HG02840 (cell line): ENCODE results near the gene MMP17.
"Not testable (repeated sequence)": the region's sequence is repeated elsewhere in the genome, so short reads cannot be mapped to it uniquely, and the experiment has no call there.

Source experiments
- ATAC-seq: cut with Tn5 transposase; IDR thresholded peaks from one replicate; pipeline ENCODE4 v1.9.1; 2021; ENCODE audit warnings: mild to moderate bottlenecking, moderate library complexity, moderate number of reproducible peaks; ENCODE audit not compliant: unreplicated experiment, low FRiP score

MMP17 gene

DNA sequence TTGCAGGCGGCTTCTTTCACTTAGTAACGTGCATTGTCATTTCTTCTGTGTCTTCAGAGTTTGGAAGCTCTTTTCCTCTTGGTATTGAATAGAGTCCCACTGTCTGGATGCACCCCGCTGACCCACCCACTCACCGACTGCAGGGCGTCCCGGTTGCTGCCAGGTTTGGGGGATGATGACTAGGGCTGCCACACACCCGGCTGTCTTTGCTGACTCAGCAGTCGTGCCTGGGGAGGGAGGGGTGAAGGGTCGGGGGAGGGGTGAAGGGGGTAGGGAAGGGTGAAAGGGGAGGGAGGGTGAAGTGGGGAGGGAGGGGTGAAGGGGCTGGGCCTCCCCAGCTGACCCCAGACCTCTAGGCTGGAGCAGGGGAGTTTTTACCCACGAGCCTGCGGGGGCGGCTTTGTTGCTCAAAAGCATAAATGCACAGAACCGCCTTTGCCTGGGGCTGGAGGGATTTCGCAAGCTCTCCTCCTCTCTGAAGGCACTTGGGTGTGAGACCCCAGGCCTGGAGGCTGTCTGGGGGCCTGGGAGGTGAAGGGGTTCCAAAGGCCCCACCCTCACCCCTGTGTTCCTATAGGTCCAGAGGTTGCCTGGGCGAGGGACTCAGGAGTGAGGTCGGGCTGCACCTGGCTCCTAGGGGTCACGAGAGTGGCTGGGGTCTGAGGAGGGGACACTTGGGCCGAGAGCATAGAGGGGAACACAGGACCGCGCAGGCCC lies 35.0 kb downstream of the MMP17 start:
- ATAC-seq = no peak

GRCh38 chr12:131863711-131864396 lies 35.7 kb downstream of the MMP17 start:
- ATAC-seq = no peak

DNA sequence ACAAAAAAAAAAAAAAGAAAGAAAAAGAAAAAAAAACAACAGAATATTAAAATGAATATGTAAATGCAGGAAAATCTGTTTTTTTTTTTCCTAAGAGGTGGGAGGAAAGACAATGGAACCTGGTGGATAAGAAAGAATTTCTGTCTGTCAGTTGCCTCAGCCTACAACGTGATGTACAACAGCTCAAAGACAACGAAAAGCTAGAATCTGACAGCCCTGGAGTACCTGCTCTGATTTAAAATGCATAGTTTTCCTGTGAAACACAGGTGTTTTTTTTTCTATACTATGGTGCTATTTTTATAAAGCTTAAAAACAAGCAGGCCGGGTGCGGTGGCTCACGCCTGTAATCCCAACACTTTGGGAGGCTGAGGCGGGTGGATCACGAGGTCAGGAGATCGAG lies 36.3 kb downstream of the MMP17 start:
- ATAC-seq = no peak

DNA sequence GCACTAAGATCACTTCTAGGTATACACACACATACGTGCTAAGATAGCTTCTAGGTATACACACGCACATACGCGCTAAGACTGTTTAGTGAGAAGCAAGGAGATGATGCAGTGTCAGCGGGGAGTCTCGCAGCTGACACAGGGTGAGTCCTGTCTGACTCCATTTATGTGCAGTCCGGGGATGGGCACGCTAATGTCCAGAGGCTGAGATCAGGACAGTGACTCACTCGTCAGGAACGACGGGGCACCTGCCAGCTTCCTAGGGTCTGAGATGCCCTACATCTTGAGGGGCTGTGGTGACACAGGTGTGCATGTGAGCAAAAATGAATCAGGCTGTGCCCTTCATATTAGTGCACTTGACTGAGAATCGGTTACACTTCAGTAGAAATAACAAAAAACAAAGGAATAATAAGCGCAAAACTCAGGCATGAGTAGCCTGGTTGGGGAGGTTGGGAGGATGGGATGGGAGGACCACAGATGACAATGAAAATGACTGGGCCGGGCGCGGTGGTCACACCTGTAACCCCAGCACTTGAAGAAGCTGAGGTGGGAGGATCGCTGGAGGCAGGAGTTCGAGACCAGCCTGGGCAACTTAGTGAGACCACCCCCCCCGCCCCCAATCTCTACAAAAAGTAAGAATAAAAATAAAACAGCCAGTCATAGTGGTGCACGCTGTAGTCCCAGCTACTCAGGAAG lies 37.1 kb downstream of the MMP17 start:
- no peak for ATAC-seq

GRCh38 chr12:131867471-131867870 lies 39.3 kb downstream of the MMP17 start:
- ATAC-seq = no peak

DNA sequence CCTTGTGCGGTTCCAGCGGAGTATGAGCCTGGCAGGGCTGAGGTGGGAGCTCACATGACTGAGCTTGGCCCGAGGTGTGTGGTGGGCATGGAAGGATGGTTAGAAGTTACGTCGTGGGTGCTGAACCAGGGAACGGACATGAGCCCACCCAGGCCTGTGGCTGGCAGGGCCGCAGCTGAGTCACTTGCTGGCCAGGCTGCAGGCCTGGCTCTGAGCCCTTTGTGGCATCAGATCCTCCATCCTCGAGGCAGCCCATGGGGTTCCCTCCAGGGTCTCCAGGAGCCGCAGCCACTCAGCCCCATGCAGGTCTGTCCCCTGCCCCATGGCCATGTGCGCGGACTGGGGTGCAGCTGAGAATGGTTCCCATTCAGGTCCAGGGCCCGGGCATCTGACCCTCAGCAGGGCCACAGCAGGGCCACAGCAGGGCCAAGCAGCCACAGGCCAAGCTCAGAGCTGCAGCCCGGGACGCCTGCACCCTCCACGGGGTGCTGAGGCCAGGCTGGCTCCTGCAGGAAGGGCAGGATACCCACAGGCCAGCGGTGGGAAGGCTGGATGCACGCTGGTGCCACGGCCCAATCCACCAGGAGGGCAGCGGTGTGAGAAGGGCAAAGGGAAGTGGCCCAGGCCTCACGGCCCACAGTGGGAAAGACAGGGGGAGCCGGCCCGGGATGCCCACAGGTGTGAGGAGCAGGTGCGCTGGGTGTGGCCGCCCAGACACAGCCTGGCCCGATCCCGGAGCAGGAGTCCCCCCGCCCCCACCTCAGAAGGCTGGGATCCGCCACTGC lies 39.9 kb downstream of the MMP17 start:
- ATAC-seq = no peak

- ATAC-seq = no peak
Measured at GRCh38 chr12:131869871-131870418, 41.8 kb downstream of the MMP17 start.

GRCh38 chr12:131871677-131872076 lies 43.5 kb downstream of the MMP17 start:
- no peak for ATAC-seq

DNA sequence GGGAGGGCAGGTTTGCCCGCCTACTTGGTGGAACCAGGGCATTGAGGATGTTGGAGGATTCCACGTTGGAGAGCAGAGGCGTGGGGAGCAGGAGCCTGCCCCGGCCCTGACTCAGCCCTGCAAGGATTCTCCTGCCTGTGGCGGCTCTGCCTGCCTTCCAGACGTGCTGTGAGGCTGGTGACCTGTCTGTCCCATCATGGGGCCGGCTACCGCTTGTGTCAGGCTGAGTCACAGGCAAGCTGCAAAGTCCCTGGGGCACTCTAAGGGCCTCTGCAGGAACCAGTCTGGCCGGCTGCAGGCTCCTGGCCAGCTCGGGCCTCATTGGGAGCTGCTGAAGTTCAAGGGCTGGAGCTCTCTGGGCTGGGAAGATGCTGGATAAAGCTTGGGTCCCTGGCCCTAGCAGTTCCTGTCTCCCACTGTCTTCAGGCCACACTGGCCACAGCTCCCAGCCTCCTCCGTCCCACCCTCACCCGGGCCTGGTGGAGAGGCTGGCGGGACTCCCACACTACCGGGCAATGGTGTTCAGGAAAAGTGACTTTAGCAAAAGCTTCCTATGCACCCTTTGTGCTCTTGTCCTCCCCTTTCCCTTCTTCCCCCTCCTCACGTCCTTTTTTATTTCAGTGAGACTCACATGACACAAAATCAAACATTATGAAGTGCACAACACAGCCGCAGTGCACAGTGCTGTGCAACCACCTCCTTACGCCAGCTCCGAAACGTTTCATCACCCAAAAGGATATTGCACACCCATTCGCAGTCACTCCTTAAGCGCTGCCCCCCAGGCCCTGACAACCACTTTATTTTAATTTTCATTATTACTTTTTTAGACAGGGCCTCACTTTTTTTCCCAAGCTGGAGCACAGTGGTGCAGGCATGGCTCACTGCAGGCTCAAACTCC lies 44.2 kb downstream of the MMP17 start:
- no peak for ATAC-seq

GRCh38 chr12:131873293-131873692 lies 45.1 kb downstream of the MMP17 start:
- ATAC-seq = no peak

DNA sequence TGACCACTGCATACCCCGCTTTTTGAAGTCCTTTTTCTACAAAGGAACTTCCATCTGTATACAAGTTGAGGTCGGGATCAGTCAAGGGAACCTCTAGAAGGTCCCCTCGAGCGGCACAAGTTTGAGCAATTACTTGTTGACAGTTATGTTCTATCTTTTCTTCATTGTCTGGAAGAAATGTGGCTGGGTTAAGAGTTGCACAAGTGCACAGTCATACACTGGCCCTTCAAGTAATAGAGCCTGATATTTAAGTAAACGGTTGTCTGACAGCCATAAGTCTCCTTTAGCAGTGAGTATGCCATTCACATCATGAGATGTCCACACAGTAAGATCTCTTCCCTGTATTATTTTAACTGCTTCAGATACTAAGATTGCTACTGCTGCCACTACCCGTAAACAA lies 46.8 kb downstream of the MMP17 start:
- not testable (repeated sequence) for ATAC-seq

DNA sequence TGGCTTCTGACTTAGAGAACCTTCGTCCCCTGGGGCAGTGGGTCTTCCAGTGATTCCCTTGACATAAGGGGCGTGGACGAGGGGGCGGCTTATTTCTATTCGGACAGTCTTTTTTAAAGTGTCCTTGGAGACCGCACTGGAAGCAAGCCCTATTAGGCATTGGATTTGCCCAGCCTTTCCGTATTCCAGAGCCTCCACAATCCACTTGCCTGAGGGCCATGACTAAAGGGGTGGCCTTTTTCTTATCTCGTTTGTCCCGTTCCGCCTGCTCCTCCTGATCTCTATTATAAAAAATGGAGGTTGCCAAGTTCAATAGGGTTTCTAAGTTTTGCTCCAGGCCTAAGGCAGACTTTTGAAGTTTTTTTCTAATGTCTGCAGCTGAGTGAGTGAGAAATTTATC lies 49.0 kb downstream of the MMP17 start:
- not testable (repeated sequence) for ATAC-seq

DNA sequence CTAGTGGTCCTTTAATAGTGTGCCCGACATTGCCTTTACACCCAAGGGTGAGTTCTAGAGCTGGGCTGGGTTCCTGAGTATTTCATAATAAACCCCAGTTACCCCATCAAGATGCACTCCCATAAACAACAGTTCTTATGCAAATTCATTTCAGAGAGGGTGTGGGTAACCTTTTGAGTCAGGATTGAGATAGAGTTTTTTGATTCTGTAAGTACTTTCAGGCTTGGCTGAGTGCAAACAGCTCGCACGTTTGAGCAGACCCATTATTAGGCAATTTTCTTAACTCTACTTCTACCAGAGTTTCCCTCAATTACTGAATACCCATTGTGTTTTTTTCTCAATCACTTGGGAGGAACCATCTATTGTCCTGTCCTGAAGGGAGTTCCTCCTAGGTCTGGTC lies 50.2 kb downstream of the MMP17 start:
- not testable (repeated sequence) for ATAC-seq

DNA sequence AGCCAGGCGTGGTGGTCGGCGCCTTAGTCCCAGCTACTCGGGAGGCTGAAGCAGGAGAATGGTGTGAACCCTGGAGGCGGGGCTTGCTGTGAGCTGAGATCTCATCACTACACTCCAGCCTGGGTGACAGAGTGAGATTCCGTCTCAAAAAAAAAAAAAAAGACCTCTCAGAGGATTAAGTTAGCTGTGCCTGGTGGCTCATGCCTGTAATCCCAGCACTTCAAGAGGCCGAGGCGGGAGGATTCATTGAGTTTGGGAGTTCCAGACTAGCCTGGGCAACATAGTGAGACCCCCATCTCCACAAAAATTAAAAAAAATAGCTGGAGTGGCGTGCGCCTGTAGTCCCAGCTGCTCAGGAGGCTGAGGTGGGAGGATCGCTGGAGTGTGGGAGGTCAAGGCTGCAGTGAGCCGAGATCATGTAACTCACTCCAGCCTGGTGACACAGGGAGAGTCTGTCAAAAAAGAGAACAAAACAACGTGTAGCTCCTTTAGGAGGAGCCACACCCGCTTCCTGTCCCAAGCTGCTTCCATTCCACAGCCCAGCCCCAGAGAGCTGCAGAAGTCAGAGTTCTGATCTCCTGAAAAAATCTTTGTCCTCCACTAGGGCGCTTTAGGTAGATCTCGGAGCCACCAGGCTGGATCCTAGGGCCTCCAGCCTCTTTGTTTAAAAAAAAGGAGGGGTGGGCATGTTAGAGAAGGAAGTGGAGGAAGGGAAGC lies 54.8 kb downstream of the MMP17 start:
- no peak for ATAC-seq

- ATAC-seq = no peak
Measured at GRCh38 chr12:131883521-131883900, 55.3 kb downstream of the MMP17 start.

DNA sequence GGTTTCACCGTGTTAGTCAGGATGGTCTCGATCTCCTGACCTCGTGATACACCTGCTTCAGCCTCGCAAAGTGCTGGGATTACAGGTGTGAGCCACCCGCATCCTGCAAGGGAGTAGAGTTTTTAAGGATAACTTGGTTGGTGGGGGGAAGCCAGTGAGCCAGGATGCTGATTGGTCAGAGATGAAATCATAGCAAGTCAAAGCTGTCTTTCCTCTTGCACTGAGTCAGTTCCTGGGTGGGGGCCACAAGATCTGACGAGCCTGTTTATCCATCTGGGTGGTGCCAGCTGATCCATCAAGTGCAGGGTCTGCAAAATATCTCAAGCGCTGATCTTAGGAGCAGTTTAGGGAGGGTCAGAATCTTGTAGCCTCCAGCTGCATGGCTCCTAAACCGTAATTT lies 56.9 kb downstream of the MMP17 start:
- ATAC-seq = not testable (repeated sequence)

DNA sequence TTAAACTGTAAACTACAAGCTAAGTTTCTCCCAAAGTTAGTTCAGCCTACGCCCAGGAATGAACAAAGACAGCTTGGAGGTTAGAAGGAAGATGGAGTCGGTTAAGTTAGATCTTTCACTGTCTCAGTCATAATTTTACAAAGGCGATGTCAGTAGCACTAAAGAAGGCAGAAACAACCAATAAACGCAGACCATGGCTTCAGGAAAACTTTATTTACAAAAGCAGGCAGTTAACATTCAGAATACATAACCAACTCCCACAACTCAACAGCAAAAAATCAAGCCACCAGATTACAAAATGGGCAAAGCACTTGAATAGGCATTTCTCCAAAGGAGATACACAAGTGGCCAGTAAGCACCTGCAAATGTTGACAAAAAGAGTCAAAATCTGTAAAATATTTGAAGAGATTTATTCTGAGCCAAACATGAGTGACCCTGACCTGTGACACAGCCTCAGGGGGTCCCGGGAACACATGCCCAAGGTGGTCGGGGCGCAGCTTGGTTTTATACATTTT lies 57.4 kb downstream of the MMP17 start:
- ATAC-seq = no peak

DNA sequence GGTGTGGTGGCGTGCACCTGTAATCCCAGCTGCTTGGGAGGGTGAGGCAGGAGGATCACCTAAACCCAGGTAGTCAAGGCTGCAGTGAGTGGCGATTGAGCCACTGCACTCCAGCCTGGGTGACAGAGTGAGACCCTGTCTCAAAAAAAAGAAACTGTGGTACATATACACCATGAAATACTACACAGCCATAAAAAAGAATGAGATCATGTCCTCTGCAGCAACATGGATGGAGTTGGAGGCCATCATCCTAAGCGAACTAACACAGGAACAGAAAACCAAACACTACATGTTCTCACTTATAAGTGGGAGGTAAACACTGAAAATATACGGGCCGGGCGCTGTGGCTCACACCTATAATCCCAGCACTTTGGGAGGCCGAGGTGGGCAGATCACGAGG lies 63.5 kb downstream of the MMP17 start:
- ATAC-seq = not testable (repeated sequence)
